A549 (cell line): ENCODE results near the gene PRXL2A. TPM values are rescaled to one million over a fixed set of nuclear protein-coding genes. Genes with fewer than 3 reads are reported as not detected.
A peak's percentile ranks its signal among the peaks of the same experiment; 100 is the strongest.

Source experiments
- ATAC-seq, 2 experiments: fragments of 200-7000 bp in 1 of 2; fragments of >200 bp in 1 of 2; cut with Nextera tagmentation in 1 of 2; cut with Tn5 transposase in 1 of 2; 3 replicates each; pipeline versions ENCODE4 v1.8.0 to v1.9.1; 2018 to 2020; ENCODE audit warnings: mild to moderate bottlenecking in 1 of 2, moderate library complexity in 1 of 2
- CTCF ChIA-PET: fragments of 300-600 bp; sonication (Branson Sonifier 250); formaldehyde crosslinking; extraction: SDS; loops from one replicate; lab custom pipeline; 2021; ENCODE audit warnings: antibody characterized with exemption, inconsistent platforms; lab: Yijun Ruan, JAX
- POLR2A ChIA-PET: fragments of 350-600 bp; formaldehyde crosslinking; extraction: SDS; loops from one replicate; lab custom pipeline; 2021; ENCODE audit warnings: antibody characterized with exemption, inconsistent platforms; lab: Yijun Ruan, JAX
- DNase-seq, 2 experiments: peaks; one replicate each; pipeline versions ENCODE4 v3.0.0 to v3.0.0-alpha.2; 2011 to 2016; ENCODE audit warnings: low read depth in 1 of 2, low spot score in 1 of 2
- FAIRE-seq: peaks from 2 replicates; lab custom pipeline; 2011; peaks lifted over from hg19 to GRCh38; lab: Jason Lieb, UNC
- H3K27ac ChIP-seq, 2 experiments: fragments of >200 bp; sonication (Bioruptor Twin); formaldehyde crosslinking; 3 replicates each; pipeline ENCODE4 v1.5.1; 2016 to 2017
- H3K4me1 ChIP-seq: fragments of >200 bp; sonication (Bioruptor Twin); formaldehyde crosslinking; 3 replicates; pipeline ENCODE4 v1.6.1; 2016
- H3K4me2 ChIP-seq: fragments of >200 bp; sonication (Bioruptor Twin); formaldehyde crosslinking; 3 replicates; pipeline ENCODE4 v1.6.1; 2016
- H3K4me3 ChIP-seq: fragments of >200 bp; sonication (Bioruptor Twin); formaldehyde crosslinking; 3 replicates; pipeline ENCODE4 v1.5.1; 2016
- H3K9me3 ChIP-seq: fragments of >200 bp; sonication (Bioruptor Twin); formaldehyde crosslinking; 3 replicates; pipeline ENCODE4 v1.6.1; 2016
- BHLHE40 ChIP-seq: IDR thresholded peaks from 2 replicates; pipeline ENCODE4 v1.6.1; 2012; ENCODE audit warnings: low read depth, low read length, inconsistent platforms
- CEBPB ChIP-seq, 2 experiments: fragments of >200 bp in 1 of 2; sonication (Bioruptor Twin) in 1 of 2; formaldehyde crosslinking in 1 of 2; IDR thresholded peaks; 2 replicates each; pipeline ENCODE4 v1.6.1; 2012 to 2016
- FOSB ChIP-seq: fragments of 250-450 bp; sonication (Bioruptor Pico); IDR thresholded peaks from 2 replicates; pipeline ENCODE4 v1.5.0; 2020; ENCODE audit warnings: mild to moderate bottlenecking, moderate library complexity
- FOSL2 ChIP-seq, 2 experiments: fragments of 450-650 bp in 1 of 2; fragments of >200 bp in 1 of 2; sonication (Bioruptor Twin) in 1 of 2; formaldehyde crosslinking; IDR thresholded peaks; 2 replicates each; pipeline versions ENCODE4 v1.5.0 to v1.6.1; 2016 to 2020; ENCODE audit warnings: mild to moderate bottlenecking in 1 of 2, moderate library complexity in 1 of 2
- HEYL ChIP-seq: fragments of 250-450 bp; sonication (Bioruptor Pico); IDR thresholded peaks from 2 replicates; pipeline ENCODE4 v1.8.0; 2021; ENCODE audit warnings: mild to moderate bottlenecking, moderate library complexity
- HMGXB4 ChIP-seq: fragments of 250-450 bp; sonication (Bioruptor Pico); IDR thresholded peaks from 2 replicates; pipeline ENCODE4 v1.5.0; 2021; ENCODE audit warnings: mild to moderate bottlenecking, moderate library complexity, borderline replicate concordance
- JUN ChIP-seq, 2 experiments: fragments of >200 bp; sonication (Bioruptor Twin); formaldehyde crosslinking; IDR thresholded peaks; 2 replicates in 1 of 2; 3 replicates in 1 of 2; pipeline ENCODE4 v1.6.1; 2016 to 2017
- JUNB ChIP-seq: fragments of >200 bp; sonication (Bioruptor Twin); formaldehyde crosslinking; IDR thresholded peaks from 2 replicates; pipeline ENCODE4 v1.6.1; 2016
- PHF8 ChIP-seq: fragments of 200-600 bp; sonication (generic); IDR thresholded peaks from 2 replicates; pipeline ENCODE4 v1.6.1; 2016; ENCODE audit warnings: low read depth, mild to moderate bottlenecking, antibody characterized with exemption, moderate library complexity, borderline replicate concordance
- REST ChIP-seq: fragments of 200-600 bp; sonication (generic); IDR thresholded peaks from 2 replicates; pipeline ENCODE4 v1.6.1; 2016; ENCODE audit warnings: antibody characterized with exemption, mild to moderate bottlenecking, moderate library complexity
- RNF2 ChIP-seq: fragments of 200-600 bp; sonication (generic); IDR thresholded peaks from 2 replicates; pipeline ENCODE4 v1.6.1; 2016; ENCODE audit warnings: low read depth, mild to moderate bottlenecking, antibody characterized with exemption, moderate library complexity, borderline replicate concordance
- SREBF2 ChIP-seq: fragments of 450-650 bp; IDR thresholded peaks from 2 replicates; pipeline ENCODE4 v1.6.1; 2014; ENCODE audit warnings: mild to moderate bottlenecking, moderate library complexity
- TP53 ChIP-seq: fragments of 250-450 bp; sonication (Bioruptor Pico); IDR thresholded peaks from 2 replicates; pipeline ENCODE4 v1.5.0; 2021; ENCODE audit warnings: mild to moderate bottlenecking, moderate library complexity
- WGBS: methylation state at CpG from one replicate; pipeline ENCODE4 v1.1.6; 2017; ENCODE audit errors: missing lambda C conversion rate; 5-methylcytosine and 5-hydroxymethylcytosine counted together
- polyA plus RNA-seq, 4 experiments: library from polyadenylated mRNA; depleted of rRNA in 3 of 4; stranded (reverse); fragments of >200 nt; fragmentation: RNase III in 1 of 4; extraction: RNeasy Plus Mini Kit Qiagen cat#74134 plus additional on column Dnase treatment in 1 of 4; gene quantifications; 2 replicates in 3 of 4; 3 replicates in 1 of 4; pipeline ENCODE4 v1.2.3, GENCODE V29; 2011 to 2017

PRXL2A gene
- polyA plus RNA-seq, 2 of the 4 experiments (the other 2 are of a cell fraction): 55.0 to 59.3 TPM

GRCh38 chr10:80461208-80462183 lies 53.1 kb downstream of the PRXL2A start:
- CTCF ChIA-PET: interaction anchor here (1.8 to 38.6 kb wide), 3 partner anchors 10 to 44 kb away, joined by 5 to 928 read pairs (median 53); no protein-coding TSS in a partner anchor
- H3K4me2 ChIP-seq: peak overlapping the region; percentile 93
- no peak for TF ChIP-seq PHF8
- TF ChIP-seq CEBPB (IDR thresholded peaks at IDR 0.05): peak; percentile 12 to 31; a peak in 1 of 4 replicates
- TF ChIP-seq, all 56 proteins: peak for 1
- POLR2A ChIA-PET: interaction anchor here (1.1 to 1.5 kb wide), 3 partner anchors 44 to 49 kb away, joined by 4 to 6 read pairs (median 4); no protein-coding TSS in a partner anchor
- H3K9me3 ChIP-seq: no peaks in the 10 kb centered on the region
- 71% methylated on average over 8 of the region's 8 CpGs for WGBS
- H3K27ac ChIP-seq: peak overlapping the region; percentile 59 to 100
- no peak for FAIRE-seq
- ATAC-seq: peak; percentile 7 to 10; a peak in 2 of 6 replicates
- no peak for DNase-seq
- peaks cover 100% of the 10 kb centered on the region for H3K4me1 ChIP-seq
- H3K4me3 ChIP-seq: no peak overlapping the region

GRCh38 chr10:80462299-80462980 lies 54.1 kb downstream of the PRXL2A start:
- peak overlapping the region; percentile 59 to 100 for H3K27ac ChIP-seq
- POLR2A ChIA-PET: interaction anchor here (1.5 kb wide), 1 partner anchor 43 kb away, joined by 4 read pairs; no protein-coding TSS in a partner anchor
- 74% methylated on average over 7 of the region's 7 CpGs for WGBS

GRCh38 chr10:80462981-80463741 lies 54.8 kb downstream of the PRXL2A start:
- WGBS: 63% methylated on average over 5 of the region's 5 CpGs
- DNase-seq (no peak), FAIRE-seq (no peak), ATAC-seq (no peak)
- ChIA-PET CTCF (interaction anchor here (1.0 to 38.6 kb wide), 4 partner anchors 10 to 81 kb away, joined by 3 to 928 read pairs (median 28); no protein-coding TSS in a partner anchor), POLR2A (interaction anchor here (1.5 kb wide), 1 partner anchor 42 kb away, joined by 4 read pairs; no protein-coding TSS in a partner anchor)
- Histone ChIP-seq H3K4me1 (peaks cover 100% of the 10 kb centered on the region), H3K27ac (peak overlapping the region; percentile 59 to 100; a peak in 5 of 6 replicates), H3K4me3 (no peak overlapping the region), H3K9me3 (no peaks in the 10 kb centered on the region), H3K4me2 (peak overlapping the region; percentile 93)
- no peak for TF ChIP-seq FOSL2 (IDR thresholded peaks at IDR 0.05)
- TF ChIP-seq FOSL2 (CRISPR knock-in tag; IDR thresholded peaks at IDR 0.05): peak; percentile 46
- no peak for TF ChIP-seq JUN (IDR thresholded peaks at IDR 0.05)
- no peak for TF ChIP-seq FOSB
- no peak for TF ChIP-seq TP53 (CRISPR knock-in tag)
- no peak for TF ChIP-seq REST

More at GRCh38 chr10:80462299-80462980, 54.1 kb downstream of the PRXL2A start:
- DNase-seq (no peak), ATAC-seq (no peak), FAIRE-seq (no peak)
- Histone ChIP-seq H3K9me3 (no peaks in the 10 kb centered on the region), H3K4me3 (no peak overlapping the region), H3K4me1 (peaks cover 100% of the 10 kb centered on the region), H3K4me2 (peak overlapping the region; percentile 93)
- CTCF ChIA-PET: interaction anchor here (1.0 to 38.6 kb wide), 4 partner anchors 11 to 80 kb away, joined by 3 to 928 read pairs (median 29); no protein-coding TSS in a partner anchor
- TF ChIP-seq SREBF2 (no peak), JUN (IDR thresholded peaks at IDR 0.05) (no peak), FOSB (no peak), JUNB (no peak), TP53 (CRISPR knock-in tag) (no peak), RNF2 (no peak), HMGXB4 (CRISPR knock-in tag) (no peak), HEYL (CRISPR knock-in tag) (no peak), BHLHE40 (no peak)
